ENCODE data around the gene ZAP70. TPM values are rescaled to one million over a fixed set of nuclear protein-coding genes. Genes with fewer than 3 reads are reported as not detected.

ZAP70 gene
- total and polyA plus RNA-seq, 2 experiments from 2014 or later = not detected

GRCh38 chr2:97739020-97739892, 25.9 kb downstream of the ZAP70 start:
- H3K27ac ChIP-seq = no peak overlapping the region
- H3K4me3 ChIP-seq = no peak overlapping the region
- H2AFZ ChIP-seq = no peak overlapping the region
- H3F3A ChIP-seq (ENCODE audit: insufficient read depth) = no peaks in the 10 kb centered on the region
- DNase-seq = no peak
- no peaks in the 10 kb centered on the region for H4K20me1 ChIP-seq (ENCODE audit: insufficient read depth)
- no peaks in the 10 kb centered on the region for H3K9me2 ChIP-seq (ENCODE audit: insufficient read depth)
- in situ Hi-C loops (cut with MboI) = no loop called here
- WGBS, 2 experiments (ENCODE audit: low coverage in 1 of 2, low lambda C conversion rate in 2 of 2, missing lambda C conversion rate in 2 of 2) = 71 to 79% methylated on average over 20 to 23 of the region's 23 CpGs
- H3K4me1 ChIP-seq (ENCODE audit: insufficient read depth) = peaks cover 5% of the 10 kb centered on the region; the same call in 1 of the 2 replicates
- H3K79me2 ChIP-seq (ENCODE audit: insufficient read depth) = no peaks in the 10 kb centered on the region
- no peak overlapping the region for H3K4me2 ChIP-seq (ENCODE audit: unreplicated experiment)
- no peaks in the 10 kb centered on the region for H3K27me3 ChIP-seq (replicated peaks; ENCODE audit: insufficient read depth)
- H3K36me3 ChIP-seq (ENCODE audit: low read depth) = no peaks in the 10 kb centered on the region
- TF ChIP-seq EZH2 (IDR thresholded peaks at IDR 0.05; ENCODE audit: insufficient read depth, poor library complexity, severe bottlenecking) (no peak), EZH2phosphoT487 (IDR thresholded peaks at IDR 0.05; ENCODE audit: insufficient read depth, low read depth) (no peak)
- no peak overlapping the region for H3K9ac ChIP-seq
- H3K9me3 ChIP-seq (ENCODE audit: low read depth) = no peaks in the 10 kb centered on the region

GRCh38 chr2:97739893-97740245, 26.5 kb downstream of the ZAP70 start:
- H3K27me3 ChIP-seq (replicated peaks; ENCODE audit: insufficient read depth) = no peaks in the 10 kb centered on the region
- H3K79me2 ChIP-seq (ENCODE audit: insufficient read depth) = no peaks in the 10 kb centered on the region
- WGBS, 2 experiments (ENCODE audit: low coverage in 1 of 2, low lambda C conversion rate in 2 of 2, missing lambda C conversion rate in 2 of 2) = 46 to 57% methylated on average over 3 to 5 of the region's 5 CpGs
- no peak overlapping the region for H2AFZ ChIP-seq
- no peaks in the 10 kb centered on the region for H3F3A ChIP-seq (ENCODE audit: insufficient read depth)
- no peak for DNase-seq
- peaks cover 5% of the 10 kb centered on the region; the same call in 1 of the 2 replicates for H3K4me1 ChIP-seq (ENCODE audit: insufficient read depth)
- no peak overlapping the region for H3K4me3 ChIP-seq
- H4K20me1 ChIP-seq (ENCODE audit: insufficient read depth) = no peaks in the 10 kb centered on the region
- H3K9me2 ChIP-seq (ENCODE audit: insufficient read depth) = no peaks in the 10 kb centered on the region
- H3K36me3 ChIP-seq (ENCODE audit: low read depth) = no peaks in the 10 kb centered on the region
- no peak overlapping the region for H3K4me2 ChIP-seq (ENCODE audit: unreplicated experiment)
- TF ChIP-seq EZH2 (IDR thresholded peaks at IDR 0.05; ENCODE audit: insufficient read depth, poor library complexity, severe bottlenecking) (no peak), EZH2phosphoT487 (IDR thresholded peaks at IDR 0.05; ENCODE audit: insufficient read depth, low read depth) (no peak)
- H3K9ac ChIP-seq = no peak overlapping the region
- in situ Hi-C loops (cut with MboI) = no loop called here
- no peaks in the 10 kb centered on the region for H3K9me3 ChIP-seq (ENCODE audit: low read depth)
- no peak overlapping the region for H3K27ac ChIP-seq

- Histone ChIP-seq H3K4me3 (no peak overlapping the region), H3K79me2 (ENCODE audit: insufficient read depth) (no peaks in the 10 kb centered on the region), H3K9me3 (ENCODE audit: low read depth) (no peaks in the 10 kb centered on the region), H3K9me2 (ENCODE audit: insufficient read depth) (no peaks in the 10 kb centered on the region), H2AFZ (no peak overlapping the region), H3K27ac (no peak overlapping the region), H4K20me1 (ENCODE audit: insufficient read depth) (no peaks in the 10 kb centered on the region), H3F3A (ENCODE audit: insufficient read depth) (no peaks in the 10 kb centered on the region), H3K27me3 (replicated peaks; ENCODE audit: insufficient read depth) (no peaks in the 10 kb centered on the region), H3K4me2 (ENCODE audit: unreplicated experiment) (no peak overlapping the region), H3K36me3 (ENCODE audit: low read depth) (no peaks in the 10 kb centered on the region), H3K9ac (no peak overlapping the region), H3K4me1 (ENCODE audit: insufficient read depth) (peaks cover 5% of the 10 kb centered on the region; the same call in 1 of the 2 replicates)
- DNase-seq = peak; percentile 65
- in situ Hi-C loops (cut with MboI) = no loop called here
- WGBS, 2 experiments (ENCODE audit: low coverage in 1 of 2, low lambda C conversion rate in 2 of 2, missing lambda C conversion rate in 2 of 2) = 29 to 30% methylated on average over 19 of the region's 19 CpGs
- no peak for TF ChIP-seq EZH2 (IDR thresholded peaks at IDR 0.05; ENCODE audit: insufficient read depth, poor library complexity, severe bottlenecking)
- no peak for TF ChIP-seq EZH2phosphoT487 (IDR thresholded peaks at IDR 0.05; ENCODE audit: insufficient read depth, low read depth)
Observed at GRCh38 chr2:97740590-97741182, 27.3 kb downstream of the ZAP70 start.

GRCh38 chr2:97741251-97741650, 27.9 kb downstream of the ZAP70 start:
- no peaks in the 10 kb centered on the region for H3K27me3 ChIP-seq (replicated peaks; ENCODE audit: insufficient read depth)
- no peak overlapping the region for H2AFZ ChIP-seq
- no peak overlapping the region for H3K27ac ChIP-seq
- H3K9me2 ChIP-seq (ENCODE audit: insufficient read depth) = no peaks in the 10 kb centered on the region
- H3K9ac ChIP-seq = no peak overlapping the region
- H3K4me1 ChIP-seq (ENCODE audit: insufficient read depth) = peaks cover 5% of the 10 kb centered on the region; the same call in 1 of the 2 replicates
- no peak overlapping the region for H3K4me2 ChIP-seq (ENCODE audit: unreplicated experiment)
- H3K4me3 ChIP-seq = no peak overlapping the region
- H3K9me3 ChIP-seq (ENCODE audit: low read depth) = no peaks in the 10 kb centered on the region
- no peaks in the 10 kb centered on the region for H3F3A ChIP-seq (ENCODE audit: insufficient read depth)
- TF ChIP-seq EZH2phosphoT487 (IDR thresholded peaks at IDR 0.05; ENCODE audit: insufficient read depth, low read depth) (no peak), EZH2 (IDR thresholded peaks at IDR 0.05; ENCODE audit: insufficient read depth, poor library complexity, severe bottlenecking) (no peak)
- no peak for DNase-seq
- no peaks in the 10 kb centered on the region for H4K20me1 ChIP-seq (ENCODE audit: insufficient read depth)
- in situ Hi-C loops (cut with MboI) = no loop called here
- 85 to 93% methylated on average over 11 to 20 of the region's 20 CpGs for WGBS, 2 experiments (ENCODE audit: low coverage in 1 of 2, low lambda C conversion rate in 2 of 2, missing lambda C conversion rate in 2 of 2)
- H3K36me3 ChIP-seq (ENCODE audit: low read depth) = no peaks in the 10 kb centered on the region
- H3K79me2 ChIP-seq (ENCODE audit: insufficient read depth) = no peaks in the 10 kb centered on the region

Measured in GM23248 (cell line).